Left ventricle myocardium inferior (tissue), 1 donor: ENCODE results near the gene ESR1. TPM values are rescaled to one million over a fixed set of nuclear protein-coding genes. Genes with fewer than 3 reads are reported as not detected.

Experiments used
- DNase-seq: peaks from one replicate; pipeline ENCODE4 v3.0.0-alpha.2; 2020
- H3K27ac ChIP-seq: fragments of 200-600 bp; replicated peaks from 2 replicates; pipeline ENCODE4 v1.8.0; 2021
- H3K27me3 ChIP-seq: fragments of 200-600 bp; 2 replicates; pipeline ENCODE4 v1.8.0; 2021; ENCODE audit warnings: low read depth
- H3K36me3 ChIP-seq: fragments of 200-600 bp; 2 replicates; pipeline ENCODE4 v1.8.0; 2021
- H3K4me1 ChIP-seq: fragments of 200-600 bp; 2 replicates; pipeline ENCODE4 v1.8.0; 2021
- H3K4me3 ChIP-seq: fragments of 200-600 bp; 2 replicates; pipeline ENCODE4 v1.8.0; 2021; ENCODE audit warnings: mild to moderate bottlenecking, moderate library complexity
- H3K9me3 ChIP-seq: fragments of 200-600 bp; replicated peaks from 2 replicates; pipeline ENCODE4 v1.8.0; 2021
- intact Hi-C: fragments of 100-400 bp; cut with micrococcal nuclease; formaldehyde crosslinking; loops from one replicate; pipeline ENCODE4 v1.11.0; 2022
- total RNA-seq: library from RNA; stranded (reverse); fragmentation: NEBNext Ultra II Directional; extraction: Animal tissue kit (Norgen Biotek cat#: 25700); gene quantifications from one replicate; pipeline ENCODE4 v1.2.1, GENCODE V29; 2021
- TF ChIP-seq, protein P1 (sequence below): fragments of 200-600 bp; IDR thresholded peaks from 2 replicates; pipeline ENCODE4 v1.8.0; 2021; ENCODE audit warnings: antibody characterized with exemption, mild to moderate bottlenecking, borderline replicate concordance
- donor health status: DM: no; HTN: yes; CAD: no; lungs with severe emphysema.

ESR1 gene
- total RNA-seq, 1 donor from 2014 or later: 1.6 TPM

DNA sequence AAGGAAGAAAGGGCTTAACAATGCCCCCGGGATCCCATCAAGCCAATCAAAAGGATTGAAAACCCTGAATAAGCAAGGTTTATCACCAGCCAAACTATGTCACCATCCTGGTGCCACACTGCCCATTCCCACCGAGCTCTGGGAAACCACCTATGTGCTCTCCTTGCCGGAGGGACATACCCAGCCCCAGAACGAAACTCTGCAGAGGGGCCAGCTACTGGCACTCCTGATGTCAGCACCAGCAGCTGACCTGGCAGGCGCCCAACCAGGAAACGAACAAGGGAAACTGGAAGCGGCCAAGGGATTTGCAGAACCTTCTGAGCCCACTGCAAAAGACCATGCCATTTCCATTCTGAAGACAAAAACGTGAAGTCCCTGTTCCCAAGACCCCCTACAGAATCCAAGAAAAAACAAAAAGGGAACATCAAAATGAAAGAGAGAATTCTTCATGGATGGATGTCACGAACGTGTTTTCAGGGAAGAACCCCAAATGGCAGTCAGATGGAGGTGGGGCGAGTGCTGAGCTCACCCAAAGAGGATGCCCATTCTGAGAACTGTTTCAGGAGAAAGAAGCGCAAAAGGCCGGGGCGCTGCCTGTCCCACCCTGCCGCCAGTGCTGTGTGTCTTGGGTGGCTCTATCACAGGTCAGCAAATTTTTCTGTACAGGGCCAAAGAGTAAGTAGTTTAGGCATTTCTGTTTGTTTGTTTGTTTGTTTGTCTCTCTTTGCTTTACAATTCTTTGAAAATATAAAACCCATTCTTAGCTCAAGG, 305.2 kb downstream of the ESR1 start:
- Histone ChIP-seq H3K9me3 (no peaks in the 10 kb centered on the region), H3K27me3 (no peaks in the 10 kb centered on the region), H3K27ac (peak overlapping the region; percentile 87), H3K36me3 (no peaks in the 10 kb centered on the region), H3K4me1 (peaks cover 36% of the 10 kb centered on the region), H3K4me3 (peak overlapping the region; percentile 22)
- DNase-seq: peak; percentile 74
- intact Hi-C loops: no loop called here
- TF ChIP-seq, protein P1, sequence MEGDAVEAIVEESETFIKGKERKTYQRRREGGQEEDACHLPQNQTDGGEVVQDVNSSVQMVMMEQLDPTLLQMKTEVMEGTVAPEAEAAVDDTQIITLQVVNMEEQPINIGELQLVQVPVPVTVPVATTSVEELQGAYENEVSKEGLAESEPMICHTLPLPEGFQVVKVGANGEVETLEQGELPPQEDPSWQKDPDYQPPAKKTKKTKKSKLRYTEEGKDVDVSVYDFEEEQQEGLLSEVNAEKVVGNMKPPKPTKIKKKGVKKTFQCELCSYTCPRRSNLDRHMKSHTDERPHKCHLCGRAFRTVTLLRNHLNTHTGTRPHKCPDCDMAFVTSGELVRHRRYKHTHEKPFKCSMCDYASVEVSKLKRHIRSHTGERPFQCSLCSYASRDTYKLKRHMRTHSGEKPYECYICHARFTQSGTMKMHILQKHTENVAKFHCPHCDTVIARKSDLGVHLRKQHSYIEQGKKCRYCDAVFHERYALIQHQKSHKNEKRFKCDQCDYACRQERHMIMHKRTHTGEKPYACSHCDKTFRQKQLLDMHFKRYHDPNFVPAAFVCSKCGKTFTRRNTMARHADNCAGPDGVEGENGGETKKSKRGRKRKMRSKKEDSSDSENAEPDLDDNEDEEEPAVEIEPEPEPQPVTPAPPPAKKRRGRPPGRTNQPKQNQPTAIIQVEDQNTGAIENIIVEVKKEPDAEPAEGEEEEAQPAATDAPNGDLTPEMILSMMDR: no peak

DNA sequence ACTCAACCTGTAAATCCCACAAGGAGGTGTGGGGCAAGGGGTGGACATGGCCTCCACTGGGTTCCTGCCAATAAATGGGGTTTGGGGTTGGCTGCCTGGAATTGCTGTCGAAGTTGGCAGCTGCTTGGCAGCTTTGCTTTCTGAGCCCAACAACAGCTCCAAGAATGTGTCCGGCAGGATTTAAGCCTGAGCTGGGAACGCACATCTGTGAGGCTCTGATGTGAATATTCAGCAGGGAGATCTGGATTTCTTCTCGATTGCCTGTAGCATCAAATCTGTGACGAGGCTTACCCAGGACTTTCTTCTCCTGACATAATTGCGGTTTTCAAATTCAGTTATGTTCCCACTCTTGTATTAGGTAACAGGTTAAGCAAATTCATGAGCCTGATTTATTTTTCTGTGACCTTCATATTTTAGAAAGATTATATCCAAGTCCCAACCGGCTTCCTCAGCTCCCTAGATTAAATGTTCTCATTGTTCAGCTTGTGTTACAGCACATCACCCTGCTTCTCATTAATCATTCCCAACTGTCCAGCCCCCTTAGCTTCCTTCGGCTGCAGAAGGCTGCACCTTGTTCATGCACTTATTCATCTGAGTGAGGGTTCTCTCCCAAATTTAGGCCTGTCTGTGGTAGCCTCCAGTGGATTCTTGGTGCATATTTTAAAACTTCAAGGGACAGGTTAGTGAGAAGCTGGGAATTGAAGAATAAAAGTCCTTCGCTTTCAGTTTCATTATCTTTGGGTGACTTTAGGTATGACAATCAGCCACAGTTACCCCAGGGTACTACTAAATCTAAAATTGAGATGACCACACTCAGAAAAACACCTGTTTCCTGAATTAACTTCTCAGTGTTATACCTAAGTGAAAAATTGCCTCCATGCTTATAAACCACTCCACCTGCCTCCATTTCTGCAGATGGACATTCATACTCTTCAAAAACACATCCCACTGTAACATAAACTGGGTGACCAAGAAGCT, 310.0 kb downstream of the ESR1 start:
- Histone ChIP-seq H3K4me3 (no peak overlapping the region), H3K4me1 (peaks cover 25% of the 10 kb centered on the region), H3K27ac (no peak overlapping the region), H3K27me3 (no peaks in the 10 kb centered on the region), H3K9me3 (no peaks in the 10 kb centered on the region), H3K36me3 (peaks cover 33% of the 10 kb centered on the region)
- TF ChIP-seq, protein P1: no peak
- no peak for DNase-seq
- intact Hi-C loops: no loop called here

DNA sequence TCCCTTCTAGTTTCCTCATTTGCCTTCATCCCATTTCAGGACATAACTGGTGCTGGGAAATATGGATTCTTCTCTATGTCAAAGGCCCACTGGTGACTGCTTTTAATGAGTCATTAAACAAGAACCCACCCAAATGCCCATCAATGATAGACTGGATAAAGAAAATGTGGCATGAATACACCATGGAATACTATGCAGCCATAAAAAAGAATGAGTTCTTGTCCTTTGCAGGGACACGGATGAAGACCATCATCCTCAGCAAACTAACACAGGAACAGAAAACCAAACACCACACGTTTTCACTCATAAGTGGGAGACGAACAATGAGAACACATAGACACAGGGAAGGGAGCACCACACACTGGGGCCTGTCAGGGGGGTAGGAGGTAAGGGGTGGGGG, 310.7 kb downstream of the ESR1 start:
- Histone ChIP-seq H3K36me3 (peaks cover 38% of the 10 kb centered on the region), H3K4me1 (peaks cover 25% of the 10 kb centered on the region), H3K27me3 (no peaks in the 10 kb centered on the region), H3K4me3 (no peak overlapping the region), H3K9me3 (no peaks in the 10 kb centered on the region), H3K27ac (no peak overlapping the region)
- DNase-seq: no peak
- TF ChIP-seq, protein P1: no peak
- intact Hi-C loops: no loop called here

DNA sequence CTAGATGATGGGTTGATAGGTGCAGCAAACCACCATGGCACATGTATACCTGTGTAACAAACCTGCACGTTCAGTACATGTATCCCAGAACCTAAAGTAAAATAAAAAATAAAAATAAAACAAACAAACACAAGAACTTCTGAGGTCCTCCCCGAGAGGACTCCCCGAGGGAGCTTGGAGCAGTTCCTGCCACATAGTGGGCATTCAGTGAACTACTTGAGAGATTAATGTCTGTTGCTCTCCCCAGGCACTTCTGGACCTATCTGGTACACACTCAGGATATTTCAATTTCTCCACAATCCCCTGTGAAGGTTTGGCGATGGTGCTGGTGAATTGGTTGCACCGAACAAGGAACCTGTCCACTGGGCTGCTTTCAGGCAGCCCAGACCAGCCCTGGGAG, 311.2 kb downstream of the ESR1 start:
- Histone ChIP-seq H3K4me3 (no peak overlapping the region), H3K9me3 (no peaks in the 10 kb centered on the region), H3K36me3 (peaks cover 41% of the 10 kb centered on the region), H3K4me1 (peaks cover 29% of the 10 kb centered on the region), H3K27me3 (no peaks in the 10 kb centered on the region), H3K27ac (no peak overlapping the region)
- TF ChIP-seq, protein P1: no peak
- DNase-seq: no peak
- intact Hi-C loops: no loop called here

DNA sequence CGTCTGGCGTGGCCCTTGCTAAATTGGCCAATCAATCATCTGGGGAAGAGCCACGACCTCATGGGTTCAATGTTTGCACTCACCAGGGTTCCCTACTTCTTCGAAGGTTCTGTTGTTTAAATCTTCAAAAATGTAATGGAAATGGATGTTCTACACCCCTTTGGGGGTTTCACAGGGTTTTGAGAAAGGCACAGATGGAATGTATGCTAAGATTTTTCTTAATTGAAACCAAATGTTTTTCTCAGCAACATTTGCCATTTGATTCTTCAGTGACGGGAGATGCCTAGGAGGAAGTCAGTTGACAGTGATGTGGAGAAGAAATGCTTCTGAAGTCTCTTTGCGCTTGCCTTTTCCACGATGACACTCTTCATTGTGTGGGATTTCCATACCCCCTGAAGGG, 312.3 kb downstream of the ESR1 start:
- Histone ChIP-seq H3K4me1 (peaks cover 29% of the 10 kb centered on the region), H3K9me3 (no peaks in the 10 kb centered on the region), H3K27me3 (no peaks in the 10 kb centered on the region), H3K27ac (no peak overlapping the region), H3K36me3 (peaks cover 41% of the 10 kb centered on the region), H3K4me3 (no peak overlapping the region)
- TF ChIP-seq, protein P1: no peak
- intact Hi-C loops: loop anchor here (5.0 to 10.0 kb wide), 2 partner anchors 353 to 425 kb away; no protein-coding TSS in a partner anchor
- DNase-seq: no peak
